ENCODE results near the gene MT1F.
"Not testable (repeated sequence)": the region's sequence is repeated elsewhere in the genome, so short reads cannot be mapped to it uniquely, and the experiment has no call there.

The MT1F gene

GRCh38 chr16:56618138-56618537 lies 39.6 kb upstream of the MT1F start:
- Mint-ChIP-seq H3K4me3 (no peak overlapping the region), H3K27ac (no peak overlapping the region)

GRCh38 chr16:56620339-56620897 lies 37.3 kb upstream of the MT1F start:
- Mint-ChIP-seq H3K27ac (no peak overlapping the region), H3K36me3 (ENCODE audit: low read depth) (no peaks in the 10 kb centered on the region), H3K4me1 (ENCODE audit: low read depth) (peaks cover 22% of the 10 kb centered on the region), H3K27me3 (peaks cover 36% of the 10 kb centered on the region), H3K4me3 (no peak overlapping the region), H3K9me3 (no peaks in the 10 kb centered on the region)
- DNase-seq: no peak

More at GRCh38 chr16:56618138-56618537, 39.6 kb upstream of the MT1F start:
- no peak for DNase-seq
- no peaks in the 10 kb centered on the region for H3K9me3 Mint-ChIP-seq
- no peaks in the 10 kb centered on the region for H3K36me3 Mint-ChIP-seq (ENCODE audit: low read depth)
- H3K27me3 Mint-ChIP-seq: peaks cover 29% of the 10 kb centered on the region
- peaks cover 38% of the 10 kb centered on the region for H3K4me1 Mint-ChIP-seq (ENCODE audit: low read depth)

GRCh38 chr16:56621665-56622445 lies 35.9 kb upstream of the MT1F start:
- H3K9me3 Mint-ChIP-seq; DNase-seq; H3K36me3 Mint-ChIP-seq (ENCODE audit: low read depth); H3K27ac Mint-ChIP-seq; H3K4me3 Mint-ChIP-seq: not testable (repeated sequence)
- peaks cover 22% of the 10 kb centered on the region for H3K4me1 Mint-ChIP-seq (ENCODE audit: low read depth)
- H3K27me3 Mint-ChIP-seq: peaks cover 41% of the 10 kb centered on the region

GRCh38 chr16:56623184-56623583 lies 34.6 kb upstream of the MT1F start:
- H3K4me1 Mint-ChIP-seq (ENCODE audit: low read depth): peaks cover 15% of the 10 kb centered on the region
- not testable (repeated sequence) for H3K9me3 Mint-ChIP-seq; DNase-seq; H3K4me3 Mint-ChIP-seq; H3K36me3 Mint-ChIP-seq (ENCODE audit: low read depth); H3K27ac Mint-ChIP-seq
- H3K27me3 Mint-ChIP-seq: peaks cover 35% of the 10 kb centered on the region

- peaks cover 15% of the 10 kb centered on the region for H3K4me1 Mint-ChIP-seq (ENCODE audit: low read depth)
- no peaks in the 10 kb centered on the region for H3K9me3 Mint-ChIP-seq
- no peaks in the 10 kb centered on the region for H3K36me3 Mint-ChIP-seq (ENCODE audit: low read depth)
- H3K27me3 Mint-ChIP-seq: peaks cover 30% of the 10 kb centered on the region
- DNase-seq: no peak
- H3K27ac Mint-ChIP-seq: no peak overlapping the region
- no peak overlapping the region for H3K4me3 Mint-ChIP-seq
Observed at GRCh38 chr16:56623637-56624036, 34.1 kb upstream of the MT1F start.

- peak; percentile 77 for DNase-seq
- H3K27me3 Mint-ChIP-seq: peaks cover 30% of the 10 kb centered on the region
- H3K9me3 Mint-ChIP-seq: no peaks in the 10 kb centered on the region
- no peaks in the 10 kb centered on the region for H3K36me3 Mint-ChIP-seq (ENCODE audit: low read depth)
- peak within 1 kb of the TSS; percentile 81 for H3K4me3 Mint-ChIP-seq
- peak within 1 kb of the TSS; percentile 75 for H3K27ac Mint-ChIP-seq
- peaks cover 15% of the 10 kb centered on the region for H3K4me1 Mint-ChIP-seq (ENCODE audit: low read depth)
Observed at GRCh38 chr16:56625140-56625942, 32.4 kb upstream of the MT1F start, which contains the start of gene MT1E. Gene MT1E (plus strand): TSS chr16:56625781. CDS start chr16:56625852, 71 bp downstream.

GRCh38 chr16:56625943-56626654 lies 31.7 kb upstream of the MT1F start:
- Mint-ChIP-seq H3K9me3 (no peaks in the 10 kb centered on the region), H3K36me3 (ENCODE audit: low read depth) (no peaks in the 10 kb centered on the region), H3K27me3 (peaks cover 37% of the 10 kb centered on the region), H3K4me1 (ENCODE audit: low read depth) (peaks cover 15% of the 10 kb centered on the region), H3K4me3 (peak overlapping the region; percentile 81), H3K27ac (no peak overlapping the region)
- DNase-seq: no peak

- Mint-ChIP-seq H3K27me3 (peaks cover 43% of the 10 kb centered on the region), H3K27ac (no peak overlapping the region), H3K4me3 (peak overlapping the region; percentile 81), H3K9me3 (no peaks in the 10 kb centered on the region), H3K36me3 (ENCODE audit: low read depth) (no peaks in the 10 kb centered on the region), H3K4me1 (ENCODE audit: low read depth) (peaks cover 15% of the 10 kb centered on the region)
- DNase-seq: no peak
Observed at GRCh38 chr16:56626685-56627084, 31.1 kb upstream of the MT1F start.

GRCh38 chr16:56628486-56629350 lies 29.0 kb upstream of the MT1F start:
- Mint-ChIP-seq H3K4me1 (ENCODE audit: low read depth) (peaks cover 22% of the 10 kb centered on the region), H3K27ac (no peak overlapping the region), H3K27me3 (peaks cover 63% of the 10 kb centered on the region), H3K4me3 (no peak overlapping the region), H3K9me3 (no peaks in the 10 kb centered on the region), H3K36me3 (ENCODE audit: low read depth) (no peaks in the 10 kb centered on the region)
- no peak for DNase-seq

GRCh38 chr16:56629531-56629930 lies 28.2 kb upstream of the MT1F start:
- no peaks in the 10 kb centered on the region for H3K36me3 Mint-ChIP-seq (ENCODE audit: low read depth)
- H3K27ac Mint-ChIP-seq: no peak overlapping the region
- H3K4me3 Mint-ChIP-seq: no peak overlapping the region
- peaks cover 22% of the 10 kb centered on the region for H3K4me1 Mint-ChIP-seq (ENCODE audit: low read depth)
- H3K27me3 Mint-ChIP-seq: peaks cover 71% of the 10 kb centered on the region
- H3K9me3 Mint-ChIP-seq: no peaks in the 10 kb centered on the region
- no peak for DNase-seq

GRCh38 chr16:56630134-56630533 lies 27.6 kb upstream of the MT1F start:
- Mint-ChIP-seq H3K36me3 (ENCODE audit: low read depth) (no peaks in the 10 kb centered on the region), H3K27ac (no peak overlapping the region), H3K9me3 (no peaks in the 10 kb centered on the region), H3K4me1 (ENCODE audit: low read depth) (peaks cover 22% of the 10 kb centered on the region), H3K4me3 (no peak overlapping the region), H3K27me3 (peaks cover 72% of the 10 kb centered on the region)
- DNase-seq: no peak

- H3K9me3 Mint-ChIP-seq: no peaks in the 10 kb centered on the region
- H3K27ac Mint-ChIP-seq: no peak overlapping the region
- peaks cover 73% of the 10 kb centered on the region for H3K27me3 Mint-ChIP-seq
- no peak overlapping the region for H3K4me3 Mint-ChIP-seq
- H3K4me1 Mint-ChIP-seq (ENCODE audit: low read depth): peaks cover 20% of the 10 kb centered on the region
- DNase-seq: no peak
- no peaks in the 10 kb centered on the region for H3K36me3 Mint-ChIP-seq (ENCODE audit: low read depth)
Observed at GRCh38 chr16:56631197-56631596, 26.6 kb upstream of the MT1F start.

- peaks cover 74% of the 10 kb centered on the region for H3K27me3 Mint-ChIP-seq
- H3K4me3 Mint-ChIP-seq: peak overlapping the region; percentile 34
- DNase-seq: no peak
- H3K4me1 Mint-ChIP-seq (ENCODE audit: low read depth): peaks cover 19% of the 10 kb centered on the region
- no peaks in the 10 kb centered on the region for H3K9me3 Mint-ChIP-seq
- H3K27ac Mint-ChIP-seq: no peak overlapping the region
- no peaks in the 10 kb centered on the region for H3K36me3 Mint-ChIP-seq (ENCODE audit: low read depth)
Observed at GRCh38 chr16:56631832-56632155, 26.0 kb upstream of the MT1F start.

Data from activated T-cell treated with anti-CD3 and anti-CD28 coated beads, Interleukin-2, amount 50 U/mL, for 24 hours (primary cell).